ENCODE data around the gene CPZ. TPM values are rescaled to one million over a fixed set of nuclear protein-coding genes. Genes with fewer than 3 reads are reported as not detected.

The CPZ gene
- total RNA-seq, 1 experiment from 2014 or later: not detected

GRCh38 chr4:8643986-8644385, 51.4 kb downstream of the CPZ start:
- BruUV-seq (replicated peaks): no TSS peak
- H3K9me3 Mint-ChIP-seq (ENCODE audit: low read depth, unreplicated experiment): no peaks in the 10 kb centered on the region
- peaks cover 73% of the 10 kb centered on the region for H3K27me3 Mint-ChIP-seq (ENCODE audit: unreplicated experiment)
- no peaks in the 10 kb centered on the region for H3K36me3 Mint-ChIP-seq (ENCODE audit: insufficient read depth, unreplicated experiment)
- DNase-seq: no peak
- intact Hi-C loops (cut with micrococcal nuclease; ENCODE audit: unreplicated experiment): no loop called here
- CTCF ChIA-PET: no interaction called here
- no peak overlapping the region for H3K27ac Mint-ChIP-seq (ENCODE audit: unreplicated experiment)
- TF ChIP-seq CTCF (IDR thresholded peaks at IDR 0.05; ENCODE audit: unreplicated experiment): no peak
- H3K4me3 Mint-ChIP-seq (ENCODE audit: low read depth, unreplicated experiment): no peak overlapping the region
- no peaks in the 10 kb centered on the region for H3K4me1 Mint-ChIP-seq (ENCODE audit: low read depth, unreplicated experiment)

- CTCF ChIA-PET: no interaction called here
- DNase-seq: no peak
- BruUV-seq (replicated peaks): no TSS peak
- H3K9me3 Mint-ChIP-seq (ENCODE audit: low read depth, unreplicated experiment): no peaks in the 10 kb centered on the region
- no peak overlapping the region for H3K27ac Mint-ChIP-seq (ENCODE audit: unreplicated experiment)
- intact Hi-C loops (cut with micrococcal nuclease; ENCODE audit: unreplicated experiment): no loop called here
- H3K4me1 Mint-ChIP-seq (ENCODE audit: low read depth, unreplicated experiment): no peaks in the 10 kb centered on the region
- no peak overlapping the region for H3K4me3 Mint-ChIP-seq (ENCODE audit: low read depth, unreplicated experiment)
- peaks cover 73% of the 10 kb centered on the region for H3K27me3 Mint-ChIP-seq (ENCODE audit: unreplicated experiment)
- no peak for TF ChIP-seq CTCF (IDR thresholded peaks at IDR 0.05; ENCODE audit: unreplicated experiment)
- H3K36me3 Mint-ChIP-seq (ENCODE audit: insufficient read depth, unreplicated experiment): no peaks in the 10 kb centered on the region
Measured at GRCh38 chr4:8644461-8644891, 51.9 kb downstream of the CPZ start.

GRCh38 chr4:8644966-8645752, 52.6 kb downstream of the CPZ start:
- Mint-ChIP-seq H3K4me3 (ENCODE audit: low read depth, unreplicated experiment) (no peak overlapping the region), H3K36me3 (ENCODE audit: insufficient read depth, unreplicated experiment) (no peaks in the 10 kb centered on the region), H3K27ac (ENCODE audit: unreplicated experiment) (no peak overlapping the region), H3K9me3 (ENCODE audit: low read depth, unreplicated experiment) (no peaks in the 10 kb centered on the region), H3K4me1 (ENCODE audit: low read depth, unreplicated experiment) (no peaks in the 10 kb centered on the region), H3K27me3 (ENCODE audit: unreplicated experiment) (peaks cover 73% of the 10 kb centered on the region)
- no TSS peak for BruUV-seq (replicated peaks)
- intact Hi-C loops (cut with micrococcal nuclease; ENCODE audit: unreplicated experiment): no loop called here
- CTCF ChIA-PET: no interaction called here
- no peak for DNase-seq
- TF ChIP-seq CTCF (IDR thresholded peaks at IDR 0.05; ENCODE audit: unreplicated experiment): no peak

- no TSS peak for BruUV-seq (replicated peaks)
- CTCF ChIA-PET: no interaction called here
- no peak for TF ChIP-seq CTCF (IDR thresholded peaks at IDR 0.05; ENCODE audit: unreplicated experiment)
- Mint-ChIP-seq H3K27me3 (ENCODE audit: unreplicated experiment) (peaks cover 73% of the 10 kb centered on the region), H3K27ac (ENCODE audit: unreplicated experiment) (no peak overlapping the region), H3K4me1 (ENCODE audit: low read depth, unreplicated experiment) (no peaks in the 10 kb centered on the region), H3K4me3 (ENCODE audit: low read depth, unreplicated experiment) (no peak overlapping the region), H3K9me3 (ENCODE audit: low read depth, unreplicated experiment) (no peaks in the 10 kb centered on the region), H3K36me3 (ENCODE audit: insufficient read depth, unreplicated experiment) (no peaks in the 10 kb centered on the region)
- DNase-seq: no peak
- intact Hi-C loops (cut with micrococcal nuclease; ENCODE audit: unreplicated experiment): no loop called here
Measured at GRCh38 chr4:8645753-8646124, 53.2 kb downstream of the CPZ start.

Data from Calu3 (cell line).